Activated CD4-positive, CD25-positive, alpha-beta regulatory T cell treated with anti-CD3 and anti-CD28 coated beads, Interleukin-2, amount 50 U/mL, for 72 hours (primary cell): ENCODE measurements around the gene OR1G1.
"Not testable (repeated sequence)": the region's sequence is repeated elsewhere in the genome, so short reads cannot be mapped to it uniquely, and the experiment has no call there.

ENCODE experiments used
- DNase-seq: peaks from one replicate; pipeline ENCODE4 v3.0.0; 2021

The OR1G1 gene

DNA sequence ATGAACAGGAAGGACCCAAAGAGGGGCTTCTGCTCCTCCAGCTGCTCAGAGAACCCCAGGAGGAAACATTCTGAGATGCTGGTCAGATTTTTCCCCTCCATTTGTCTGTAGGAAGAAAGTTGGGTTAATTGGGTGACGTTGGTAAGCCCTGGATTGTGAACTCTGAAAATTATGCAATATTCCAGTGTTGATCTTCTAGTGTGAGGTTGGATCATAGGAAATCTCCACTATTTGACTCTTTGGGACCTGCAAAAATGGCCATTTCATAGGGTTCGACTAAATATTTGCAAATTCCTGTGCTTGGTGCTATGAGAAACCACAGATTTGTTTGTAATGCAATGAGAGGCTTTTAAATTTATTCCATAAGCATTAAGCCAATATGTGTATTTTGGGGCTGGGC, at the start of gene OR1G1:
OR1G1 (minus strand) TSS at position 101 of the 400 bp plus-strand sequence; CDS start at position 101, 0 bp downstream.
- no peak for DNase-seq

- no peak for DNase-seq
These were observed 40.2 kb upstream of the OR1G1 start for GRCh38 chr17:3167574-3167973.

GRCh38 chr17:3157218-3157617, 29.9 kb upstream of the OR1G1 start:
- DNase-seq, result no peak

GRCh38 chr17:3137494-3137893, 10.1 kb upstream of the OR1G1 start:
- DNase-seq, result not testable (repeated sequence)

- DNase-seq, result no peak
These were observed 23.0 kb downstream of the OR1G1 start, which contains the start of gene OR1D2 for GRCh38 chr17:3104322-3104721. Gene OR1D2 (minus strand): TSS chr17:3104422. CDS start chr17:3092996, 11,426 bp downstream.
